ENCODE measurements around the gene INTS7.

The INTS7 gene

GRCh38 chr1:211896958-211897357 lies 138.4 kb downstream of the INTS7 start:
- H3K4me3 ChIP-seq (replicated peaks; ENCODE audit: low read depth, low read length), result no peak overlapping the region
- DNase-seq (ENCODE audit: low read depth), result no peak
- TF ChIP-seq CTCF (IDR thresholded peaks at IDR 0.05; ENCODE audit: low read length, missing control alignments), result no peak

GRCh38 chr1:211895126-211895759 lies 140.1 kb downstream of the INTS7 start:
- TF ChIP-seq CTCF (IDR thresholded peaks at IDR 0.05; ENCODE audit: low read length, missing control alignments), result no peak
- no peak overlapping the region for H3K4me3 ChIP-seq (replicated peaks; ENCODE audit: low read depth, low read length)
- DNase-seq (ENCODE audit: low read depth), result no peak

- TF ChIP-seq CTCF (IDR thresholded peaks at IDR 0.05; ENCODE audit: low read length, missing control alignments), result no peak
Observed at GRCh38 chr1:211894312-211894711, 141.0 kb downstream of the INTS7 start.

GRCh38 chr1:211893260-211893659 lies 142.1 kb downstream of the INTS7 start:
- no peak for TF ChIP-seq CTCF (IDR thresholded peaks at IDR 0.05; ENCODE audit: low read length, missing control alignments)
- no peak overlapping the region for H3K4me3 ChIP-seq (replicated peaks; ENCODE audit: low read depth, low read length)
- no peak for DNase-seq (ENCODE audit: low read depth)

More at GRCh38 chr1:211894312-211894711, 141.0 kb downstream of the INTS7 start:
- DNase-seq (ENCODE audit: low read depth), result no peak
- H3K4me3 ChIP-seq (replicated peaks; ENCODE audit: low read depth, low read length), result no peak overlapping the region

GRCh38 chr1:211892577-211892976 lies 142.8 kb downstream of the INTS7 start:
- no peak for DNase-seq (ENCODE audit: low read depth)
- no peak for TF ChIP-seq CTCF (IDR thresholded peaks at IDR 0.05; ENCODE audit: low read length, missing control alignments)
- H3K4me3 ChIP-seq (replicated peaks; ENCODE audit: low read depth, low read length), result no peak overlapping the region

- no peak overlapping the region for H3K4me3 ChIP-seq (replicated peaks; ENCODE audit: low read depth, low read length)
- no peak for DNase-seq (ENCODE audit: low read depth)
- no peak for TF ChIP-seq CTCF (IDR thresholded peaks at IDR 0.05; ENCODE audit: low read length, missing control alignments)
Observed at GRCh38 chr1:211891708-211892107, 143.6 kb downstream of the INTS7 start.

Measured in fibroblast of pulmonary artery (primary cell).